Heart right ventricle (tissue), 16 donors: ENCODE results near the gene CYP26C1. TPM values are rescaled to one million over a fixed set of nuclear protein-coding genes. Genes with fewer than 3 reads are reported as not detected.

Source experiments
- ATAC-seq, 8 donors: fragments of 200-7000 bp; cut with Tn5 transposase; one replicate each; pipeline ENCODE4 v1.9.1; 2020; ENCODE audit warnings: mild to moderate bottlenecking in 8 of 8, moderate library complexity in 8 of 8, moderate number of reproducible peaks in 1 of 8
- DNase-seq, 2 donors: peaks; one replicate each; pipeline ENCODE4 v3.0.0-alpha.2; 2020
- H3K27ac ChIP-seq, 10 donors: fragments of 200-600 bp; sonication (generic) in 2 of 10; one replicate each; pipeline versions ENCODE4 v1.5.0 to v1.8.0; 2020 to 2022; ENCODE audit warnings: mild to moderate bottlenecking in 3 of 10
- H3K27me3 ChIP-seq, 7 donors: fragments of 200-600 bp; one replicate each; pipeline ENCODE4 v1.8.0; 2021 to 2022; ENCODE audit warnings: mild to moderate bottlenecking in 2 of 7
- H3K36me3 ChIP-seq, 9 donors: fragments of 200-600 bp; sonication (generic) in 1 of 9; one replicate each; pipeline versions ENCODE4 v1.5.0 to v1.8.0; 2020 to 2022; ENCODE audit warnings: mild to moderate bottlenecking in 2 of 9
- H3K4me1 ChIP-seq, 9 donors: fragments of 200-600 bp; sonication (generic) in 1 of 9; one replicate each; pipeline versions ENCODE4 v1.5.0 to v1.8.0; 2020 to 2022; ENCODE audit warnings: mild to moderate bottlenecking in 4 of 9
- H3K4me3 ChIP-seq, 10 donors: fragments of 200-600 bp; sonication (generic) in 2 of 10; one replicate each; pipeline versions ENCODE4 v1.5.0 to v1.8.0; 2020 to 2022; ENCODE audit warnings: mild to moderate bottlenecking in 7 of 10, moderate library complexity in 2 of 10
- H3K9me3 ChIP-seq, 11 donors: fragments of 200-600 bp in 10 of 11; sonication (generic) in 2 of 11; one replicate each; pipeline versions ENCODE4 v1.5.0 to v1.8.0; 2013 to 2022; ENCODE audit warnings: mild to moderate bottlenecking in 2 of 11, control low read depth in 1 of 11, moderate library complexity in 1 of 11
- CTCF ChIP-seq, 9 donors: fragments of 200-600 bp; sonication (generic) in 2 of 9; IDR thresholded peaks; one replicate each; pipeline versions ENCODE4 v1.5.0 to v1.8.0; 2021 to 2022; ENCODE audit warnings: antibody characterized with exemption in 9 of 9, mild to moderate bottlenecking in 5 of 9, moderate library complexity in 1 of 9
- WGBS, 2 donors: extraction: QIAGEN DNeasy Blood & Tissue Kit; methylation state at CpG; one replicate each; pipeline ENCODE4 v1.1.7; 2013; ENCODE audit warnings: inconsistent platforms in 1 of 2; 5-methylcytosine and 5-hydroxymethylcytosine counted together
- intact Hi-C, 10 donors: fragments of 100-400 bp; cut with DNase I; formaldehyde crosslinking; loops; one replicate each; pipeline versions ENCODE4 v1.11.1 to v1.14.2; 2022
- polyA plus RNA-seq, 2 donors: library from polyadenylated mRNA; stranded (reverse); fragments of 200-250 nt; gene quantifications; one replicate each; pipeline ENCODE4 v1.2.3, GENCODE V29; 2013
- total RNA-seq, 10 donors: library from RNA; stranded (reverse); fragmentation: NEBNext Ultra II Directional in 3 of 10; extraction: Animal tissue kit (Norgen Biotek cat#: 25700) in 3 of 10; gene quantifications; one replicate each; pipeline versions ENCODE4 v1.2.1 to v1.2.4, GENCODE V29; 2021 to 2023
- donor health status: Arrhythmogenic right ventricular cardiomyopathy.
- donor health status: ischemic (EF 13 %, LVEDD 7.1; RV severe dilation, severe dysfunction).
- donor health status: healthy with polysubstance abuse.
- donor health status: DM: no; HTN: yes; CAD: no.
- donor health status: DM: no; HTN: no; CAD: no.
- donor health status: ischemic (EF 25% LVEDD 6.9; RV normal size, moderate dysfunction).
- donor health status: ischemic (EF 25% LVEDD 5.7; RV mildly dilated, moderate dysfunction).
- donor health status: healthy.
- donor health status: DM: yes; HTN: yes; CAD: no.
- donor health status: Ischemic cardiomyopathy.
- donor health status: ischemic (EF 35%, LVEDD 5.7; RV mildly dilated, moderate dysfunction).
- donor health status: nonischemic (EF 11% LVEDD 7.7; RV severe dilation, severe dysfunction).
- donor health status: DM: yes; HTN: yes; CAD: no.
- donor health status: PGD.
- donor health status: ischemic (EF 29% LVEDD 5.4; RV normal size, mild dysfunction).
- donor health status: nonischemic (EF 23%, LVEDD 6.1; RV moderate dilation, normal function).

Gene CYP26C1
- total and polyA plus RNA-seq, 12 donors = 0.08 to 0.15 TPM; not detected in 10

DNA sequence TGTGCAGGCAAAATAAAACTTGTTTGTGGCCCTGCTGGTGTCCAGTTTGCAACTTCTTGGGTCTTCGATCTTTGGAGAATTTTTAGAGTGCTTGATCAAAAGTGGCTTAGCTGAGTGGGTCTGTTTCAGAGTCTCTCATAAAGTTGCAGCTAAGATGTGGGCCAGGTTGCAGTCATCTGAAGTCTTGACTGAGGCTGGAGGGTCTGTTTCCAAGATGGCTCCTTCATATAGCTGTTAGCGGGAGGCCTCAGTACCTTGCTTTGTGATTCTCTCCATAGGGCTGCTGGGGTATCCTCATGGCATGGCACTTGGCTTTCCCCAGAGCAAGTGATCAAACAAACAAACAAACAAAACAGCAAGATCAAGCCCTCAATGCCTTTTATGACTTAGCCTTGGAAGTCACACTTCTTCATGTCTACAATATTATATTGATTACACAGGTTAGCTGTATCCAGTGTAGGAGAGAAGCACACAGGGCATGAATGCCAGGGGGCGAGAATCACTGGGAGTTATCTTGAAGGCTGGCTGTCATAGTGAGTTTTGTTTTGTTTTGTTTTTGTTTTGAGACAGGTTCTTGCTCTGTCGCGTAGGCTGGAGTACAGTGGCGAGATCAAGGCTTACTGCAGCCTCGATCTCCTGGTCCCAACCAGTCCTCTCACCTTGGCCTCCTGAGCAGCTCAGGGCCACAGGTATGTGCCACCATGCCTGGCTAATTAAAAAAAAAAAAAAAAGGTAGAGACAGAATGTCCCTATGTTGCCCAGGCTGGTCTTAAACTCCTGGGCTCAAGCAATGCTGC is 23.3 kb downstream of the CYP26C1 start:
- no peak overlapping the region for H3K4me3 ChIP-seq
- TF ChIP-seq CTCF (IDR thresholded peaks at IDR 0.05) = no peak
- peaks cover 0 to 5% (median 0%) of the 10 kb centered on the region in 9 donors for H3K4me1 ChIP-seq
- H3K27me3 ChIP-seq = peaks cover 0 to 40% (median 21%) of the 10 kb centered on the region in 7 donors
- H3K36me3 ChIP-seq = no peaks in the 10 kb centered on the region
- no peak overlapping the region for H3K27ac ChIP-seq
- no peak for ATAC-seq
- DNase-seq = no peak
- WGBS, 2 donors = 89 to 93% methylated on average over 7 of the region's 7 CpGs
- intact Hi-C loops = loop anchor here in 8 of 10 donors (5.0 to 10.0 kb wide), 4 partner anchors 201 to 271 kb away; no protein-coding TSS in a partner anchor
- no peaks in the 10 kb centered on the region for H3K9me3 ChIP-seq

- ATAC-seq = no peak
- no peak for TF ChIP-seq CTCF (IDR thresholded peaks at IDR 0.05)
- DNase-seq = no peak
- H3K4me1 ChIP-seq = peaks cover 0 to 1% (median 0%) of the 10 kb centered on the region in 9 donors
- no peaks in the 10 kb centered on the region for H3K36me3 ChIP-seq
- no peak overlapping the region for H3K27ac ChIP-seq
- no peak overlapping the region for H3K4me3 ChIP-seq
- intact Hi-C loops = loop anchor here in 6 of 10 donors (10.0 kb wide), 2 partner anchors 199 to 269 kb away; no protein-coding TSS in a partner anchor
- H3K27me3 ChIP-seq = peaks cover 0 to 30% (median 7%) of the 10 kb centered on the region in 7 donors
- no peaks in the 10 kb centered on the region for H3K9me3 ChIP-seq
- 72 to 77% methylated on average over 4 of the region's 4 CpGs for WGBS, 2 donors
Measured at GRCh38 chr10:93085272-93085859, 24.8 kb downstream of the CYP26C1 start.

DNA sequence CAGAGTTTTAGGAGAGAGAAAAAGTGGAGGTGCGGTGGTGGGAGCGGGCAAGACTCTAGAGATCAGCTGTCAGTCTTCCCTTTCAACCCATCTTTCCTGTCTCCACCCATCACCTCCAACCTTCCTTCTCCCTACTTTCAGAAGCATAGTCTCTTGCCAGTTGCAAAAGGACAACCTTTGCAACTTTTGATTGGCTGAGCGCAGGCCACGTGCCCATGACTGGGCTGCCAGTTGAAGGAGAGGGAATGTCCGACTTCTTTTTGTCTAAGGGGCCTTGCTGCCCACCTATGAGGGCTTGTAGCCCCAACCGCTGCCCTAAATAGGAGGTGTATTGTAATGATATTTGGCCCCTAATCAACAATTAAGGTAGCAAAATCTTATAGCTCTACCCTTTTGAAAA is 25.7 kb downstream of the CYP26C1 start:
- Histone ChIP-seq H3K4me3 (no peak overlapping the region), H3K27me3 (peaks cover 0 to 26% (median 3%) of the 10 kb centered on the region in 7 donors), H3K4me1 (no peaks in the 10 kb centered on the region), H3K9me3 (no peaks in the 10 kb centered on the region), H3K27ac (no peak overlapping the region), H3K36me3 (no peaks in the 10 kb centered on the region)
- intact Hi-C loops = loop anchor here in 6 of 10 donors (10.0 kb wide), 2 partner anchors 199 to 269 kb away; no protein-coding TSS in a partner anchor
- no peak for ATAC-seq
- TF ChIP-seq CTCF (IDR thresholded peaks at IDR 0.05) = no peak
- 88 to 93% methylated on average over 6 of the region's 6 CpGs for WGBS, 2 donors
- DNase-seq = no peak

DNA sequence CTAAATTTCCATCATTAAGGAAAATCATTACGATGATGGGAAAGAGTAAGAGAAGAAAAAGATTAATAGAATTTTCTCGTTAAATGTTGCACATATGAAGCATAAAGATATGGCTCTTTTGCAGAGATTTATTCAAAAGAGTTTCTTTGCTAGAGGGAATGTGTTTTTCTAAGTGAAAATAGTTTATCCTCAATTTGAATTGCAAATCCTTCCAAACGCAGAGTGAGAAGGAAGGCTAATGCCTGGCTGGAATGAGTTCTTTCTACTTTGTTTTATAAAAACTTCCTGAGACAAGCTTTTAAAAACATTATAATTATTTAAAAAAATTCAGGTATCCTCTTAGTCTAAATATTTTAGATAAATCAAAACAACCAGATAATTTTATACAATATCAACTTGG is 27.2 kb downstream of the CYP26C1 start:
- H3K27me3 ChIP-seq = peaks cover 0 to 16% (median 3%) of the 10 kb centered on the region in 7 donors

More for the DNA sequence above, 27.2 kb downstream of the CYP26C1 start:
- intact Hi-C loops = loop anchor here in 6 of 10 donors (10.0 kb wide), 2 partner anchors 197 to 267 kb away; no protein-coding TSS in a partner anchor
- H3K4me3 ChIP-seq = no peak overlapping the region
- DNase-seq (no peak), ATAC-seq (no peak)
- no peak for TF ChIP-seq CTCF (IDR thresholded peaks at IDR 0.05)
- H3K4me1 ChIP-seq = no peaks in the 10 kb centered on the region
- WGBS, 2 donors = 66 to 69% methylated on average over 3 of the region's 3 CpGs
- no peaks in the 10 kb centered on the region for H3K9me3 ChIP-seq
- no peaks in the 10 kb centered on the region for H3K36me3 ChIP-seq
- no peak overlapping the region for H3K27ac ChIP-seq
